GM12878 (cell line): ENCODE measurements around the gene KIF15. TPM values are rescaled to one million over a fixed set of nuclear protein-coding genes. Genes with fewer than 3 reads are reported as not detected.

Experiments
- ATAC-seq: fragments of 200-7000 bp; cut with Tn5 transposase; 3 replicates; pipeline ENCODE4 v1.9.1; 2020; ENCODE audit warnings: mild to moderate bottlenecking, moderate library complexity
- BruUV-seq: library from RNA; stranded (reverse); fragments of 400-500 nt; replicated peaks from 2 replicates; lab custom pipeline; 2021; lab: Mats Ljungman, UMichigan
- CTCF ChIA-PET: fragments of 300-600 bp; sonication (Branson Sonifier 250); formaldehyde crosslinking; extraction: SDS; loops from one replicate; lab custom pipeline; 2021; ENCODE audit warnings: inconsistent platforms; lab: Yijun Ruan, JAX
- POLR2A ChIA-PET: fragments of 350-600 bp; formaldehyde crosslinking; extraction: SDS; loops from one replicate; lab custom pipeline; 2021; ENCODE audit warnings: inconsistent platforms; lab: Charles Lee
- RAD21 ChIA-PET: fragments of 300-600 bp; sonication (Branson Sonifier 250); formaldehyde crosslinking; loops from one replicate; lab custom pipeline; 2023; ENCODE audit warnings: antibody characterized with exemption; ENCODE audit not compliant: unreplicated experiment; lab: Charles Lee
- SMC1A ChIA-PET: fragments of 300-600 bp; sonication (Branson Sonifier 250); formaldehyde crosslinking; loops from one replicate; lab custom pipeline; 2023; ENCODE audit not compliant: unreplicated experiment, uncharacterized antibody; lab: Charles Lee
- DNase-seq: peaks from one replicate; pipeline ENCODE4 v3.0.0-alpha.2; 2011; ENCODE audit warnings: low read depth, low spot score
- FAIRE-seq: peaks from 3 replicates; lab custom pipeline; 2011; peaks lifted over from hg19 to GRCh38; lab: Jason Lieb, UNC
- H2AFZ ChIP-seq: 2 replicates; pipeline ENCODE4 v1.6.0; 2011; ENCODE audit warnings: low read depth, low read length, control low read depth; ENCODE audit not compliant: control insufficient read depth
- H3K27ac ChIP-seq: 2 replicates; pipeline ENCODE4 v1.5.1; 2011; ENCODE audit warnings: control low read depth; ENCODE audit not compliant: control insufficient read depth, insufficient read depth
- H3K27me3 ChIP-seq, 2 experiments: replicated peaks in 1 of 2; 2 replicates each; pipeline versions ENCODE4 v1.6.0 to v1.6.1; 2011; ENCODE audit warnings: low read length in 1 of 2; ENCODE audit not compliant: control insufficient read depth in 2 of 2, insufficient read depth in 2 of 2
- H3K36me3 ChIP-seq, 2 experiments: 2 replicates each; pipeline ENCODE4 v1.5.1; 2011; ENCODE audit warnings: low read length in 1 of 2; ENCODE audit not compliant: control insufficient read depth in 2 of 2, insufficient read depth in 2 of 2
- H3K4me1 ChIP-seq: 2 replicates; pipeline ENCODE4 v1.6.1; 2011; ENCODE audit warnings: mild to moderate bottlenecking, low read length, moderate library complexity, mixed read lengths; ENCODE audit not compliant: control insufficient read depth, insufficient read depth
- H3K4me2 ChIP-seq: 2 replicates; pipeline ENCODE4 v1.6.0; 2011; ENCODE audit warnings: control low read depth; ENCODE audit not compliant: control insufficient read depth, insufficient read depth
- H3K4me3 ChIP-seq: fragments of 200-600 bp; sonication (generic); 2 replicates; pipeline ENCODE4 v1.5.1; 2016
- H3K79me2 ChIP-seq: 2 replicates; pipeline ENCODE4 v1.6.0; 2011; ENCODE audit warnings: low read length; ENCODE audit not compliant: control insufficient read depth, insufficient read depth
- H3K9ac ChIP-seq: 2 replicates; pipeline ENCODE4 v1.8.0; 2011; ENCODE audit warnings: low read length, control low read depth, mixed read lengths; ENCODE audit not compliant: control insufficient read depth, insufficient read depth
- H3K9me3 ChIP-seq: replicated peaks from 3 replicates; pipeline ENCODE4 v1.5.1; 2011; ENCODE audit warnings: mild to moderate bottlenecking, low read length; ENCODE audit not compliant: control insufficient read depth, insufficient read depth
- H4K20me1 ChIP-seq: 2 replicates; pipeline ENCODE4 v1.6.0; 2011; ENCODE audit not compliant: control insufficient read depth, insufficient read depth
- CREM ChIP-seq: IDR thresholded peaks from 2 replicates; pipeline ENCODE4 v1.6.1; 2014; ENCODE audit warnings: antibody characterized with exemption, low read depth
- HDAC6 ChIP-seq: fragments of 200-600 bp; sonication (generic); IDR thresholded peaks from one replicate; pipeline ENCODE4 v1.8.0; 2017; ENCODE audit warnings: antibody characterized with exemption; ENCODE audit not compliant: unreplicated experiment
- KAT2A ChIP-seq: conservative IDR thresholded peaks from 2 replicates; pipeline ENCODE4 v1.6.1; 2011; ENCODE audit warnings: low read depth, low read length; ENCODE audit not compliant: control insufficient read depth
- KLF5 ChIP-seq: fragments of 450-650 bp; IDR thresholded peaks from 2 replicates; pipeline ENCODE4 v1.6.1; 2014; ENCODE audit warnings: mild to moderate bottlenecking; ENCODE audit not compliant: partially characterized antibody
- MEF2B ChIP-seq: fragments of 450-650 bp; IDR thresholded peaks from 2 replicates; pipeline ENCODE4 v1.6.1; 2018; ENCODE audit warnings: mild to moderate bottlenecking, moderate library complexity; ENCODE audit not compliant: partially characterized antibody, poor library complexity, severe bottlenecking
- MXI1 ChIP-seq: fragments of 150-350 bp; IDR thresholded peaks from 2 replicates; pipeline ENCODE4 v1.6.1; 2011; ENCODE audit warnings: low read depth, mild to moderate bottlenecking, inconsistent platforms, low read length, improper control_type of control experiment
- NFXL1 ChIP-seq: fragments of 450-650 bp; IDR thresholded peaks from 2 replicates; pipeline ENCODE4 v1.6.1; 2017; ENCODE audit warnings: antibody characterized with exemption, mild to moderate bottlenecking, borderline replicate concordance
- SIX5 ChIP-seq: IDR thresholded peaks from 2 replicates; pipeline ENCODE4 v1.6.1; 2011; ENCODE audit warnings: mild to moderate bottlenecking, low read depth, low read length, moderate library complexity; ENCODE audit not compliant: severe bottlenecking
- SMAD5 ChIP-seq: IDR thresholded peaks from 2 replicates; pipeline ENCODE4 v1.6.1; 2016; ENCODE audit warnings: antibody characterized with exemption, low read depth
- TBL1XR1 ChIP-seq: IDR thresholded peaks from 2 replicates; pipeline ENCODE4 v1.6.1; 2012; ENCODE audit warnings: low read depth, low read length, improper control_type of control experiment
- WGBS: methylation state at CpG from one replicate; pipeline ENCODE4 v1.1.6; 2016; ENCODE audit warnings: low lambda C conversion rate; ENCODE audit not compliant: insufficient replicate concordance, insufficient coverage; ENCODE audit errors: missing lambda C conversion rate; 5-methylcytosine and 5-hydroxymethylcytosine counted together
- in situ Hi-C: fragments of 300-500 bp; cut with MboI; formaldehyde crosslinking; loops from 9 replicates; pipeline ENCODE4 v1.14.3; 2018; ENCODE audit warnings: mixed read lengths
- intact Hi-C: fragments of 100-400 bp; cut with micrococcal nuclease; formaldehyde crosslinking; loops from one replicate; pipeline ENCODE4 v1.14.2; 2022; ENCODE audit not compliant: unreplicated experiment
- polyA plus RNA-seq, 11 experiments: library from polyadenylated mRNA; depleted of rRNA in 4 of 11; unstranded in 6 of 11; stranded (reverse) in 5 of 11; fragments of >200 nt; fragmentation: Nextera tagmentation in 4 of 11; fragmentation: Illumina TruSeq in 1 of 11; extraction: Ambion mirVana in 4 of 11; extraction: Trizol in 1 of 11; gene quantifications; 1 replicate in 1 of 11; 2 replicates in 10 of 11; pipeline versions ENCODE4 v1.2.1 to v1.2.3, GENCODE V29; 2011 to 2016; ENCODE audit warnings: inconsistent platforms in 2 of 11, missing spikeins in 2 of 11, low read depth in 1 of 11
- total RNA-seq, 4 experiments: library from RNA; depleted of rRNA in 3 of 4; stranded (reverse); fragments of >200 nt in 3 of 4; fragmentation: Illumina TruSeq in 1 of 4; extraction: Trizol in 1 of 4; gene quantifications; 2 replicates each; pipeline versions ENCODE4 v1.2.1 to v1.2.3, GENCODE V29; 2013 to 2021
- TF ChIP-seq, protein P1 (sequence below): fragments of 450-650 bp; IDR thresholded peaks from 2 replicates; pipeline ENCODE4 v1.6.1; 2017; ENCODE audit warnings: low read depth, mild to moderate bottlenecking, moderate library complexity
- TF ChIP-seq, protein P2 (sequence below): fragments of 450-650 bp; IDR thresholded peaks from 2 replicates; pipeline ENCODE4 v1.6.1; 2016; ENCODE audit warnings: mild to moderate bottlenecking
- TF ChIP-seq, protein P3 (sequence below): fragments of 450-650 bp; formaldehyde crosslinking; IDR thresholded peaks from 2 replicates; pipeline ENCODE4 v1.4.0; 2020; ENCODE audit warnings: mild to moderate bottlenecking, moderate library complexity
- TF ChIP-seq, protein P4 (sequence below): fragments of 450-650 bp; IDR thresholded peaks from 2 replicates; pipeline ENCODE4 v1.6.1; 2016; ENCODE audit warnings: mild to moderate bottlenecking

Gene KIF15
- total and polyA plus RNA-seq, 10 of the 15 experiments (the other 5 are each of a cell fraction or from before 2014, with no cell fraction given) = 12.3 to 51.8 (median 26.0) TPM

DNA sequence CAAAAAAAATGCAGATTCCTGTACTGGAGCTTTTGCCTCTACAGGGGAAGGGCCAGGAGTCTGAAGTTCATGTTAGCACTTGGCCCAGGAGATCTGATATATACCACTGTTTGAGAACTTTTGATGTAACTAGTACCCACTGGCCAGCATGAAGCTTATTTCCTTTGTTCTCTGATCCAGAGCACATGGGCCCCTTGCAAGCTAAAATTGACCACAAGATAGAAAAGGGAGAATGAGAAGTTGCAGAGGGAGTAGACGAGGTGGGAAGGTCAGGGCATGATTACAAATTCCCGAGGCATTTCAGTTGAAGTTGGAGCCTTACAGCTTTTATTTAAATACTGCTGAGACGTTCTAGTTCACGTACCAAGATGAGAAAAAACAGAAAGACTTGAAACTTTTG is 141.0 kb downstream of the KIF15 start:
- no peaks in the 10 kb centered on the region for H4K20me1 ChIP-seq
- no peak overlapping the region for H3K9ac ChIP-seq
- RAD21 ChIA-PET = no interaction called here
- CTCF ChIA-PET = interaction anchor here (1.6 kb wide), 1 partner anchor 12 kb away, joined by 4 read pairs; no protein-coding TSS in a partner anchor
- 24% methylated on average over 4 of the region's 4 CpGs for WGBS
- in situ Hi-C loops (no loop called here), intact Hi-C loops (no loop called here)
- no peaks in the 10 kb centered on the region for H3K4me1 ChIP-seq
- H3K79me2 ChIP-seq = no peaks in the 10 kb centered on the region
- H3K4me3 ChIP-seq = no peak overlapping the region
- BruUV-seq = no TSS peak
- no peak overlapping the region for H2AFZ ChIP-seq
- no peak for ATAC-seq
- no peak for FAIRE-seq
- DNase-seq = no peak
- POLR2A ChIA-PET = interaction anchor here (0.5 kb wide), 1 partner anchor 49 kb away, joined by 4 read pairs; no protein-coding TSS in a partner anchor
- H3K9me3 ChIP-seq = no peaks in the 10 kb centered on the region
- H3K4me2 ChIP-seq = no peak overlapping the region
- no peak overlapping the region for H3K27ac ChIP-seq
- SMC1A ChIA-PET = no interaction called here
- no peaks in the 10 kb centered on the region for H3K27me3 ChIP-seq
- H3K36me3 ChIP-seq = no peaks in the 10 kb centered on the region
- TF ChIP-seq CREM = no peak
- TF ChIP-seq TBL1XR1 = no peak
- TF ChIP-seq MEF2B = no peak
- TF ChIP-seq, protein P1, sequence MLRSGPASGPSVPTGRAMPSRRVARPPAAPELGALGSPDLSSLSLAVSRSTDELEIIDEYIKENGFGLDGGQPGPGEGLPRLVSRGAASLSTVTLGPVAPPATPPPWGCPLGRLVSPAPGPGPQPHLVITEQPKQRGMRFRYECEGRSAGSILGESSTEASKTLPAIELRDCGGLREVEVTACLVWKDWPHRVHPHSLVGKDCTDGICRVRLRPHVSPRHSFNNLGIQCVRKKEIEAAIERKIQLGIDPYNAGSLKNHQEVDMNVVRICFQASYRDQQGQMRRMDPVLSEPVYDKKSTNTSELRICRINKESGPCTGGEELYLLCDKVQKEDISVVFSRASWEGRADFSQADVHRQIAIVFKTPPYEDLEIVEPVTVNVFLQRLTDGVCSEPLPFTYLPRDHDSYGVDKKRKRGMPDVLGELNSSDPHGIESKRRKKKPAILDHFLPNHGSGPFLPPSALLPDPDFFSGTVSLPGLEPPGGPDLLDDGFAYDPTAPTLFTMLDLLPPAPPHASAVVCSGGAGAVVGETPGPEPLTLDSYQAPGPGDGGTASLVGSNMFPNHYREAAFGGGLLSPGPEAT = no peak
- no peak for TF ChIP-seq SMAD5
- TF ChIP-seq, protein P2, sequence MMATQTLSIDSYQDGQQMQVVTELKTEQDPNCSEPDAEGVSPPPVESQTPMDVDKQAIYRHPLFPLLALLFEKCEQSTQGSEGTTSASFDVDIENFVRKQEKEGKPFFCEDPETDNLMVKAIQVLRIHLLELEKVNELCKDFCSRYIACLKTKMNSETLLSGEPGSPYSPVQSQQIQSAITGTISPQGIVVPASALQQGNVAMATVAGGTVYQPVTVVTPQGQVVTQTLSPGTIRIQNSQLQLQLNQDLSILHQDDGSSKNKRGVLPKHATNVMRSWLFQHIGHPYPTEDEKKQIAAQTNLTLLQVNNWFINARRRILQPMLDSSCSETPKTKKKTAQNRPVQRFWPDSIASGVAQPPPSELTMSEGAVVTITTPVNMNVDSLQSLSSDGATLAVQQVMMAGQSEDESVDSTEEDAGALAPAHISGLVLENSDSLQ = no peak
- no peak for TF ChIP-seq NFXL1
- no peak for TF ChIP-seq KAT2A
- TF ChIP-seq, protein P3, sequence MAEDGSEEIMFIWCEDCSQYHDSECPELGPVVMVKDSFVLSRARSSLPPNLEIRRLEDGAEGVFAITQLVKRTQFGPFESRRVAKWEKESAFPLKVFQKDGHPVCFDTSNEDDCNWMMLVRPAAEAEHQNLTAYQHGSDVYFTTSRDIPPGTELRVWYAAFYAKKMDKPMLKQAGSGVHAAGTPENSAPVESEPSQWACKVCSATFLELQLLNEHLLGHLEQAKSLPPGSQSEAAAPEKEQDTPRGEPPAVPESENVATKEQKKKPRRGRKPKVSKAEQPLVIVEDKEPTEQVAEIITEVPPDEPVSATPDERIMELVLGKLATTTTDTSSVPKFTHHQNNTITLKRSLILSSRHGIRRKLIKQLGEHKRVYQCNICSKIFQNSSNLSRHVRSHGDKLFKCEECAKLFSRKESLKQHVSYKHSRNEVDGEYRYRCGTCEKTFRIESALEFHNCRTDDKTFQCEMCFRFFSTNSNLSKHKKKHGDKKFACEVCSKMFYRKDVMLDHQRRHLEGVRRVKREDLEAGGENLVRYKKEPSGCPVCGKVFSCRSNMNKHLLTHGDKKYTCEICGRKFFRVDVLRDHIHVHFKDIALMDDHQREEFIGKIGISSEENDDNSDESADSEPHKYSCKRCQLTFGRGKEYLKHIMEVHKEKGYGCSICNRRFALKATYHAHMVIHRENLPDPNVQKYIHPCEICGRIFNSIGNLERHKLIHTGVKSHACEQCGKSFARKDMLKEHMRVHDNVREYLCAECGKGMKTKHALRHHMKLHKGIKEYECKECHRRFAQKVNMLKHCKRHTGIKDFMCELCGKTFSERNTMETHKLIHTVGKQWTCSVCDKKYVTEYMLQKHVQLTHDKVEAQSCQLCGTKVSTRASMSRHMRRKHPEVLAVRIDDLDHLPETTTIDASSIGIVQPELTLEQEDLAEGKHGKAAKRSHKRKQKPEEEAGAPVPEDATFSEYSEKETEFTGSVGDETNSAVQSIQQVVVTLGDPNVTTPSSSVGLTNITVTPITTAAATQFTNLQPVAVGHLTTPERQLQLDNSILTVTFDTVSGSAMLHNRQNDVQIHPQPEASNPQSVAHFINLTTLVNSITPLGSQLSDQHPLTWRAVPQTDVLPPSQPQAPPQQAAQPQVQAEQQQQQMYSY = no peak
- TF ChIP-seq KLF5 = no peak
- TF ChIP-seq, protein P4, sequence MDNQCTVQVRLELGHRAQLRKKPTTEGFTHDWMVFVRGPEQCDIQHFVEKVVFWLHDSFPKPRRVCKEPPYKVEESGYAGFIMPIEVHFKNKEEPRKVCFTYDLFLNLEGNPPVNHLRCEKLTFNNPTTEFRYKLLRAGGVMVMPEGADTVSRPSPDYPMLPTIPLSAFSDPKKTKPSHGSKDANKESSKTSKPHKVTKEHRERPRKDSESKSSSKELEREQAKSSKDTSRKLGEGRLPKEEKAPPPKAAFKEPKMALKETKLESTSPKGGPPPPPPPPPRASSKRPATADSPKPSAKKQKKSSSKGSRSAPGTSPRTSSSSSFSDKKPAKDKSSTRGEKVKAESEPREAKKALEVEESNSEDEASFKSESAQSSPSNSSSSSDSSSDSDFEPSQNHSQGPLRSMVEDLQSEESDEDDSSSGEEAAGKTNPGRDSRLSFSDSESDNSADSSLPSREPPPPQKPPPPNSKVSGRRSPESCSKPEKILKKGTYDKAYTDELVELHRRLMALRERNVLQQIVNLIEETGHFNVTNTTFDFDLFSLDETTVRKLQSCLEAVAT = no peak
- TF ChIP-seq HDAC6 = no peak
- no peak for TF ChIP-seq SIX5
- no peak for TF ChIP-seq MXI1
